Prostate gland (tissue), 2 donors: ENCODE results near the gene ERBB2. TPM values are rescaled to one million over a fixed set of nuclear protein-coding genes. Genes with fewer than 3 reads are reported as not detected.

ENCODE experiments used
- DNase-seq: peaks from one replicate; pipeline ENCODE4 v3.0.0-alpha.2; 2019; ENCODE audit warnings: low spot score
- H3K27ac ChIP-seq, 2 donors: fragments of 200-600 bp; sonication (generic); 2 replicates each; pipeline ENCODE4 v1.5.1; 2017 to 2019
- H3K27me3 ChIP-seq: fragments of 200-600 bp; sonication (generic); replicated peaks from 2 replicates; pipeline ENCODE4 v1.5.1; 2019; ENCODE audit not compliant: insufficient read depth
- H3K36me3 ChIP-seq, 2 donors: fragments of 200-600 bp; sonication (generic); 1 replicate in 1 of 2; 2 replicates in 1 of 2; pipeline versions ENCODE4 v1.5.1 to v1.8.1; 2017 to 2019
- H3K4me1 ChIP-seq: fragments of 200-600 bp; sonication (generic); replicated peaks from 2 replicates; pipeline ENCODE4 v1.5.1; 2019
- H3K4me3 ChIP-seq, 2 donors: fragments of 200-600 bp; sonication (generic); 2 replicates each; pipeline ENCODE4 v1.5.1; 2017 to 2019
- H3K9me3 ChIP-seq: fragments of 200-600 bp; sonication (generic); 2 replicates; pipeline ENCODE4 v1.5.1; 2017
- POLR2A ChIP-seq: fragments of 450-650 bp; IDR thresholded peaks from one replicate; pipeline ENCODE4 v1.6.1; 2016; ENCODE audit warnings: antibody characterized with exemption, mild to moderate bottlenecking
- POLR2AphosphoS5 ChIP-seq: sonication (generic); formaldehyde crosslinking; IDR thresholded peaks from one replicate; pipeline ENCODE4 v1.6.1; 2017; ENCODE audit warnings: antibody characterized with exemption
- WGBS: methylation state at CpG from one replicate; pipeline ENCODE4 v1.1.5; 2018; 5-methylcytosine and 5-hydroxymethylcytosine counted together
- intact Hi-C: fragments of 100-400 bp; cut with DNase I; formaldehyde crosslinking; loops from one replicate; pipeline ENCODE4 v1.14.2; 2022
- total RNA-seq, 2 donors: library from RNA; depleted of rRNA; stranded (reverse); fragments of >200 nt; gene quantifications; one replicate each; pipeline ENCODE4 v1.1.0, GENCODE V29; 2016
- TF ChIP-seq, protein P1 (sequence below), 4 experiments: fragments of 200-600 bp in 2 of 4; fragments of 450-650 bp in 2 of 4; sonication (generic) in 2 of 4; IDR thresholded peaks; 1 replicate in 3 of 4; 2 replicates in 1 of 4; pipeline ENCODE4 v1.5.1; 2016 to 2019; ENCODE audit warnings: antibody characterized with exemption in 4 of 4, mild to moderate bottlenecking in 2 of 4, moderate library complexity in 2 of 4

ERBB2 gene
- total RNA-seq, 2 donors from 2014 or later: 112 to 172 TPM

DNA sequence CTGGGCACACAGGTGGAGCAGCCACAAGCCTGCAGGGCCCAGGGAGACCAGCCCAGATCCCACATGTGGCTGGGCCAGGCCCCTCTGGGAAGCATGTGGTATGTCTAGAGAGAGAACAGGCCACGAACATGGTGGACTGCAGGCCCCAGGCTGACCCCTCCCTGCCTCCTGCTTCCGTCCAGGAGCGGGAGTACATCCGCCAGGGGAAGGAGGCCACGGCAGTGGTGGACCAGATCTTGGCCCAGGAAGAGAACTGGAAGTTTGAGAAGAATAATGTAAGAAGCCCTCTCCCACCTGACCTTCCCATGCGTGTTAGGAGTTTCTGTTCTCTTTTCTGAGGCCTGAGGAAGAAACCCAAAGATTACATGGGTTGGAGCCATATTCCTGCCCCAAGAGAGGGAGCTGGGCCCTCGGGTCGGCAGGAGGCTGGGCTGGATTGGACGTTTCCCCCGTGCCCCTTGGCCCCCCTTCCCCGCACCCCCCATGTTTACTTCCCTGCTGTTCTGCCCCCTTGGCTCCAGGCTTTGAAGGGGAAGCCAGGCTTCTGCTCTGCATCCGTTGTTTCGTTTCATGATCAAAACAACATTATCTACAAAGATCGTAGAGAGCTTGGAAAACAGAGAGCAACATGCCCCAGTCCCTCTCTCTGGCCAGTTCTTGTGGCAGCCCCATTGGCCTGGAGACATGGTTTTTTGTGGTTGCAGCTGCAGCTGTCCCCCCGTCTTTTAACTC, 40.4 kb upstream of the ERBB2 start:
- no peak for DNase-seq
- no peaks in the 10 kb centered on the region for H3K36me3 ChIP-seq
- TF ChIP-seq, protein P1, sequence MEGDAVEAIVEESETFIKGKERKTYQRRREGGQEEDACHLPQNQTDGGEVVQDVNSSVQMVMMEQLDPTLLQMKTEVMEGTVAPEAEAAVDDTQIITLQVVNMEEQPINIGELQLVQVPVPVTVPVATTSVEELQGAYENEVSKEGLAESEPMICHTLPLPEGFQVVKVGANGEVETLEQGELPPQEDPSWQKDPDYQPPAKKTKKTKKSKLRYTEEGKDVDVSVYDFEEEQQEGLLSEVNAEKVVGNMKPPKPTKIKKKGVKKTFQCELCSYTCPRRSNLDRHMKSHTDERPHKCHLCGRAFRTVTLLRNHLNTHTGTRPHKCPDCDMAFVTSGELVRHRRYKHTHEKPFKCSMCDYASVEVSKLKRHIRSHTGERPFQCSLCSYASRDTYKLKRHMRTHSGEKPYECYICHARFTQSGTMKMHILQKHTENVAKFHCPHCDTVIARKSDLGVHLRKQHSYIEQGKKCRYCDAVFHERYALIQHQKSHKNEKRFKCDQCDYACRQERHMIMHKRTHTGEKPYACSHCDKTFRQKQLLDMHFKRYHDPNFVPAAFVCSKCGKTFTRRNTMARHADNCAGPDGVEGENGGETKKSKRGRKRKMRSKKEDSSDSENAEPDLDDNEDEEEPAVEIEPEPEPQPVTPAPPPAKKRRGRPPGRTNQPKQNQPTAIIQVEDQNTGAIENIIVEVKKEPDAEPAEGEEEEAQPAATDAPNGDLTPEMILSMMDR (IDR thresholded peaks at IDR 0.05): no peak
- TF ChIP-seq POLR2A: no peak
- no peak for TF ChIP-seq POLR2AphosphoS5
- intact Hi-C loops: no loop called here
- no peak overlapping the region for H3K4me3 ChIP-seq
- peaks cover 11% of the 10 kb centered on the region for H3K4me1 ChIP-seq
- no peaks in the 10 kb centered on the region for H3K9me3 ChIP-seq
- peak overlapping the region; percentile 30 to 37 for H3K27ac ChIP-seq
- H3K27me3 ChIP-seq: no peaks in the 10 kb centered on the region
- 42% methylated on average over 15 of the region's 15 CpGs for WGBS

DNA sequence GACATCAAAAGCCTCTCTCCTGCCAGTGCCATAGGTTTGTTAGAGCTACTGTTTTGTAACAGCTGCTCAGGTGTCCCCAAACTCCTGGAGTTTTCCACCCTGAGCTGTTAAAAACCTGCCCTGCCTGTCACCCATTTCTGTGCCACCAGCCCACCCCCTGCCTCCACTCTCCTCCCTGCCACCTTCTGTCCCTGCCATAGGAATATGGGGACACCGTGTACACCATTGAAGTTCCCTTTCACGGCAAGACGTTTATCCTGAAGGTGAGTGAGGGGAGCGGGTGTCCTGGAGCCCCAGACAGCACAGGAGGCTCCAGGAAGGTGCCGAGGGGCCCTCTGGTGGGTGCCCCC, 39.9 kb upstream of the ERBB2 start:
- intact Hi-C loops: no loop called here
- TF ChIP-seq POLR2A (no peak), POLR2AphosphoS5 (no peak)
- TF ChIP-seq, protein P1 (IDR thresholded peaks at IDR 0.05): no peak

DNA sequence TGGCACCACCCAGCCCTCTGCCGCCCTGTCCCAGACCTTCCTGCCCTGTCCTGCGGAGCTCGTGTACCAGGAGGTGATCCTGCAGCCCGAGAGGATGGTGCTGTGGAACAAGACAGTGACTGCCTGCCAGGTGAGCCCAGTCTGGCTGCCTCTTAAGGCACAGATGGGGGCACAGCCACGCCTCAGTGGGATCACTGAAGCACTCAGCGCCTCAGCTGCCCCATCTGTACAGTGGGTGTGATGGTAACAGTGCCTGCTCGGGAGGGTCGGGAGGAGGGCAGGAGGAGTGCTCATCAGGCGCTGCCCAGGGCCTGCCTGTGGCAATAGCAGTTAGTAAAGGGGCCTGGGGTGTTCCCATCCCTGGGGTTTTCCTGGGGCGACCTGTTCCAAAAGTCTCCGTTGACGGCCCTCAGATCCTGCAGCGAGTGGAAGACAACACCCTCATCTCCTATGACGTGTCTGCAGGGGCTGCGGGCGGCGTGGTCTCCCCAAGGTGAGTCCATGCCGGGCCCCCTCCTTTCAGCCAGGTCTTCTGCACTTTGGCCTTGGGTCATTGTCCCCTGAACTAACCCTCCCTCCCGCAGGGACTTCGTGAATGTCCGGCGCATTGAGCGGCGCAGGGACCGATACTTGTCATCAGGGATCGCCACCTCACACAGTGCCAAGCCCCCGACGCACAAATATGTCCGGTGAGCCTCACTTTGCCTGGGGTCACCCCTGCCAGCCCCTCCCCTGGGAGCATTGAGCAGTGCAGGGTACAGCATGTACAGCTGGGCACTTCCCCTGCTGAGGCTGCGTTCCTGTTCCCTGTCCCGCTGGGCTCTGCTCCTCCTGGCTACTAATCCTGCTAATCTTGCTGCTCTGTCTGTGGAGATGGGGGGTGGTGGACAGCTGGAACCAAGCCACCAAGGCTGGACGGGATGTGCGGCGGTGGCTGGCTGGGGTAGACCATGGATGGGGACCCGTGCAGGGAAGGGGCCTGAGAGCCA, 39.2 kb upstream of the ERBB2 start:
- 81% methylated on average over 31 of the region's 35 CpGs for WGBS
- no peaks in the 10 kb centered on the region for H3K36me3 ChIP-seq

More for the DNA sequence above, 39.9 kb upstream of the ERBB2 start:
- Histone ChIP-seq H3K9me3 (no peaks in the 10 kb centered on the region), H3K4me1 (peaks cover 11% of the 10 kb centered on the region), H3K27me3 (no peaks in the 10 kb centered on the region), H3K4me3 (no peak overlapping the region), H3K36me3 (no peaks in the 10 kb centered on the region), H3K27ac (peak overlapping the region; percentile 30 to 37)
- WGBS: 68% methylated on average over 5 of the region's 5 CpGs
- DNase-seq: no peak

DNA sequence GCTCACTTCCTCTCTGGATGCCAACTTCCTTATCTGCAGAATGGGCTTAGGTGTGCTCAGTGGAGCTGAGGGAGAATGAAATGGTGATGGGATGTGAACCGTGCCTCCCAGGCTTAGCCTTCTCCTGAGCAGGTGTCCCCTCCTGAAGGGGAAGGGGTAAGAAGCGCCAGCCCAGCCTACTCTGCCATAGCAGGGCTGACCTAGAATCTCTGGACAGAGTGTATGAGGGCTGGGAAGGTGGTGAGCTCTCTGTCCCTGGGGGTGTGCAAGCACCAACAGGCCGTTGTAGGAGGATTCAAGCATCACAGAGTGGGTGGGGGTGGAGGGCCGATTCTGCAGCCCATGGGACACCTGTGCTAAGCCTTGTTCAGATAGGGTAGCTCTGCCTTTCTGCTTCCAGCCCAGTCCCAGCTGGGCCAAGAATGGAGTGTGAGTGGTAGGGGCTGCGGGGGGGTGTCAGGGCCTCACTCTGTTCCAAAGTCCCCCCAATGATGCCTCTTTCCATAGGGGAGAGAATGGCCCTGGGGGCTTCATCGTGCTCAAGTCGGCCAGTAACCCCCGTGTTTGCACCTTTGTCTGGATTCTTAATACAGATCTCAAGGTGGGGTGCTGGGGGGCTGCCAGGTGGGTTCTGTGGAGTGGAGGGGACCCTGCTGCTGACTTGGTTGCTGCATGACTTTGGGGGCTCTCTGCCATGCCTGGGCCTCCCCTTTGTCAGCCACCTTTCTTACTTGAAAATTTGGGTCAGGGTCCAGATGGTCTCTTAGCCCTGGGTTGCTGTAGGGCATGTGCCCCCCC, 37.9 kb upstream of the ERBB2 start:
- intact Hi-C loops: no loop called here
- 71% methylated on average over 8 of the region's 8 CpGs for WGBS
- no peak for DNase-seq
- Histone ChIP-seq H3K4me3 (no peak overlapping the region), H3K4me1 (peaks cover 11% of the 10 kb centered on the region), H3K27me3 (no peaks in the 10 kb centered on the region), H3K36me3 (no peaks in the 10 kb centered on the region), H3K27ac (peak overlapping the region; percentile 27 to 29), H3K9me3 (no peaks in the 10 kb centered on the region)
- TF ChIP-seq POLR2AphosphoS5 (no peak), POLR2A (no peak)
- TF ChIP-seq, protein P1 (IDR thresholded peaks at IDR 0.05): no peak

More for the DNA sequence above, 39.2 kb upstream of the ERBB2 start:
- DNase-seq: no peak
- no peak overlapping the region for H3K4me3 ChIP-seq
- peak overlapping the region; percentile 30 to 37 for H3K27ac ChIP-seq
- no peak for TF ChIP-seq POLR2AphosphoS5
- TF ChIP-seq, protein P1 (IDR thresholded peaks at IDR 0.05): no peak
- TF ChIP-seq POLR2A: no peak
- H3K9me3 ChIP-seq: no peaks in the 10 kb centered on the region
- intact Hi-C loops: no loop called here
- H3K4me1 ChIP-seq: peaks cover 11% of the 10 kb centered on the region
- H3K27me3 ChIP-seq: no peaks in the 10 kb centered on the region
